GM12892 (cell line): ENCODE data around the gene FOXP2.

Source experiments
- POLR2A ChIP-seq: IDR thresholded peaks from 2 replicates; pipeline ENCODE4 v1.6.1; 2011; ENCODE audit warnings: low read depth, low read length, control low read depth
- POLR2AphosphoS5 ChIP-seq: IDR thresholded peaks from 2 replicates; pipeline ENCODE4 v1.6.1; 2011; ENCODE audit warnings: low read depth, low read length, control low read depth
- TAF1 ChIP-seq: IDR thresholded peaks from 2 replicates; pipeline ENCODE4 v1.6.1; 2011; ENCODE audit warnings: low read depth, mild to moderate bottlenecking, control low read depth, low read length, borderline replicate concordance

- TF ChIP-seq POLR2A (no peak), TAF1 (no peak), POLR2AphosphoS5 (no peak)
Observed at GRCh38 chr7:114711241-114711640, 296.6 kb downstream of the FOXP2 start.
